ENCODE results near the gene JUNB. TPM values are rescaled to one million over a fixed set of nuclear protein-coding genes. Genes with fewer than 3 reads are reported as not detected.

JUNB gene
- total and polyA plus RNA-seq, 2 of the 13 experiments (the other 11 are each of a cell fraction or from before 2014, with no cell fraction given), result 7.7 to 8.2 TPM

DNA sequence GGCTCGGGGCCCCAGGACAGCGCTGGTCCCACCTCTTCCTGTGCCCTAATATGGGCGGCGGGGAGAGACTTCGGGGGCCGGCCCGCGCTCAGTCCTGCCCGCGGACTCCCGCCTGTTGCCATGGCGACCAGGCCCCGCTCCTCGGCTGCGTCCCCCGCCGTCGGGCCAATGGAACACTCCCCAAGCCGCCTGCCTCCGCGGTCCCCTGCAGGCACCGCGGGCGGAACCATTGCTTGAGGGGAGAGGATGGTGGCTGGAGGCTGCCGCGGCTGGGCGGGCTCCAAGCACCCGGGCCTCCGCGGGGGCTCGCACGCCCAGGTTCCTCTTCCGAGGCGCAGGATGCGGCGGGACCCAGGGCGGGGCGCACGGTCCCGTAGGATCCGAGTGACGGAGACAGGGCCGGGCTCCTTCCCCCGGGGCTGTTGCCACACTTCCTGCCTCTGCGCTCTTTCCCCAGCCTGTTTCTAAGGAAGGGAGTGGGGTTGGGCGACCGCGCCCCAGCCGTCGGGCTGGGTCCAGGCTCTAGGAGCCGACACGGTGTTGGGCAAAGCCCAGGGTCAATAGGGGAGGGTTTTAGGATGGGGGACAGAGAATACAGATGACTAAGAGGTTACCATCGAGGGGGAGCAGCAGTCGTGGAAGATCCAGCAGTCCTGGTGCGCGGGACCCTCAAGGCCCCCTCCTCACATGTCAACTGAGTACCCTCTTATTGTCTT is 1.2 kb upstream of the JUNB start (continued):
- TF ChIP-seq, protein P1, sequence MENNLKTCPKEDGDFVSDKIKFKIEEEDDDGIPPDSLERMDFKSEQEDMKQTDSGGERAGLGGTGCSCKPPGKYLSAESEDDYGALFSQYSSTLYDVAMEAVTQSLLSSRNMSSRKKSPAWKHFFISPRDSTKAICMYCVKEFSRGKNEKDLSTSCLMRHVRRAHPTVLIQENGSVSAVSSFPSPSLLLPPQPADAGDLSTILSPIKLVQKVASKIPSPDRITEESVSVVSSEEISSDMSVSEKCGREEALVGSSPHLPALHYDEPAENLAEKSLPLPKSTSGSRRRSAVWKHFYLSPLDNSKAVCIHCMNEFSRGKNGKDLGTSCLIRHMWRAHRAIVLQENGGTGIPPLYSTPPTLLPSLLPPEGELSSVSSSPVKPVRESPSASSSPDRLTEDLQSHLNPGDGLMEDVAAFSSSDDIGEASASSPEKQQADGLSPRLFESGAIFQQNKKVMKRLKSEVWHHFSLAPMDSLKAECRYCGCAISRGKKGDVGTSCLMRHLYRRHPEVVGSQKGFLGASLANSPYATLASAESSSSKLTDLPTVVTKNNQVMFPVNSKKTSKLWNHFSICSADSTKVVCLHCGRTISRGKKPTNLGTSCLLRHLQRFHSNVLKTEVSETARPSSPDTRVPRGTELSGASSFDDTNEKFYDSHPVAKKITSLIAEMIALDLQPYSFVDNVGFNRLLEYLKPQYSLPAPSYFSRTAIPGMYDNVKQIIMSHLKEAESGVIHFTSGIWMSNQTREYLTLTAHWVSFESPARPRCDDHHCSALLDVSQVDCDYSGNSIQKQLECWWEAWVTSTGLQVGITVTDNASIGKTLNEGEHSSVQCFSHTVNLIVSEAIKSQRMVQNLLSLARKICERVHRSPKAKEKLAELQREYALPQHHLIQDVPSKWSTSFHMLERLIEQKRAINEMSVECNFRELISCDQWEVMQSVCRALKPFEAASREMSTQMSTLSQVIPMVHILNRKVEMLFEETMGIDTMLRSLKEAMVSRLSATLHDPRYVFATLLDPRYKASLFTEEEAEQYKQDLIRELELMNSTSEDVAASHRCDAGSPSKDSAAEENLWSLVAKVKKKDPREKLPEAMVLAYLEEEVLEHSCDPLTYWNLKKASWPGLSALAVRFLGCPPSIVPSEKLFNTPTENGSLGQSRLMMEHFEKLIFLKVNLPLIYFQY (CRISPR knock-in tag; IDR thresholded peaks at IDR 0.05; ENCODE audit: borderline replicate concordance), result no peak
- TF ChIP-seq ZNF432 (CRISPR knock-in tag; IDR thresholded peaks at IDR 0.05; ENCODE audit: borderline replicate concordance) (no peak), IRX3 (CRISPR knock-in tag; IDR thresholded peaks at IDR 0.05; ENCODE audit: borderline replicate concordance, low read depth) (no peak), LCORL (IDR thresholded peaks at IDR 0.05) (no peak), LCORL (CRISPR knock-in tag; IDR thresholded peaks at IDR 0.05) (peak; percentile 64; the same call in 1 of the 2 replicates), TOPORS (CRISPR knock-in tag; IDR thresholded peaks at IDR 0.05) (no peak), ZNF570 (CRISPR knock-in tag; IDR thresholded peaks at IDR 0.05; ENCODE audit: borderline replicate concordance) (no peak), ZNF562 (CRISPR knock-in tag; IDR thresholded peaks at IDR 0.05; ENCODE audit: borderline replicate concordance) (no peak), SMARCE1 (IDR thresholded peaks at IDR 0.05; ENCODE audit: borderline replicate concordance) (no peak), ZNF501 (CRISPR knock-in tag; IDR thresholded peaks at IDR 0.05) (no peak), ZNF839 (CRISPR knock-in tag; IDR thresholded peaks at IDR 0.05; ENCODE audit: borderline replicate concordance) (no peak), SNAI1 (CRISPR knock-in tag; IDR thresholded peaks at IDR 0.05; ENCODE audit: borderline replicate concordance) (no peak), RFXAP (CRISPR knock-in tag; IDR thresholded peaks at IDR 0.05; ENCODE audit: borderline replicate concordance) (peak; percentile 21; the same call in 1 of the 2 replicates), PAF1 (CRISPR knock-in tag; IDR thresholded peaks at IDR 0.05) (no peak), CENPT (CRISPR knock-in tag; IDR thresholded peaks at IDR 0.05; ENCODE audit: low read depth) (no peak)
- TF ChIP-seq, protein P2, sequence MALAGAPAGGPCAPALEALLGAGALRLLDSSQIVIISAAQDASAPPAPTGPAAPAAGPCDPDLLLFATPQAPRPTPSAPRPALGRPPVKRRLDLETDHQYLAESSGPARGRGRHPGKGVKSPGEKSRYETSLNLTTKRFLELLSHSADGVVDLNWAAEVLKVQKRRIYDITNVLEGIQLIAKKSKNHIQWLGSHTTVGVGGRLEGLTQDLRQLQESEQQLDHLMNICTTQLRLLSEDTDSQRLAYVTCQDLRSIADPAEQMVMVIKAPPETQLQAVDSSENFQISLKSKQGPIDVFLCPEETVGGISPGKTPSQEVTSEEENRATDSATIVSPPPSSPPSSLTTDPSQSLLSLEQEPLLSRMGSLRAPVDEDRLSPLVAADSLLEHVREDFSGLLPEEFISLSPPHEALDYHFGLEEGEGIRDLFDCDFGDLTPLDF (CRISPR knock-in tag; IDR thresholded peaks at IDR 0.05), result peak; percentile 78; the same call in 1 of the 2 replicates
- TF ChIP-seq, protein P3, sequence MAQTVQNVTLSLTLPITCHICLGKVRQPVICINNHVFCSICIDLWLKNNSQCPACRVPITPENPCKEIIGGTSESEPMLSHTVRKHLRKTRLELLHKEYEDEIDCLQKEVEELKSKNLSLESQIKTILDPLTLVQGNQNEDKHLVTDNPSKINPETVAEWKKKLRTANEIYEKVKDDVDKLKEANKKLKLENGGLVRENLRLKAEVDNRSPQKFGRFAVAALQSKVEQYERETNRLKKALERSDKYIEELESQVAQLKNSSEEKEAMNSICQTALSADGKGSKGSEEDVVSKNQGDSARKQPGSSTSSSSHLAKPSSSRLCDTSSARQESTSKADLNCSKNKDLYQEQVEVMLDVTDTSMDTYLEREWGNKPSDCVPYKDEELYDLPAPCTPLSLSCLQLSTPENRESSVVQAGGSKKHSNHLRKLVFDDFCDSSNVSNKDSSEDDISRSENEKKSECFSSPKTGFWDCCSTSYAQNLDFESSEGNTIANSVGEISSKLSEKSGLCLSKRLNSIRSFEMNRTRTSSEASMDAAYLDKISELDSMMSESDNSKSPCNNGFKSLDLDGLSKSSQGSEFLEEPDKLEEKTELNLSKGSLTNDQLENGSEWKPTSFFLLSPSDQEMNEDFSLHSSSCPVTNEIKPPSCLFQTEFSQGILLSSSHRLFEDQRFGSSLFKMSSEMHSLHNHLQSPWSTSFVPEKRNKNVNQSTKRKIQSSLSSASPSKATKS (CRISPR knock-in tag; IDR thresholded peaks at IDR 0.05), result no peak
- TF ChIP-seq, protein P4, sequence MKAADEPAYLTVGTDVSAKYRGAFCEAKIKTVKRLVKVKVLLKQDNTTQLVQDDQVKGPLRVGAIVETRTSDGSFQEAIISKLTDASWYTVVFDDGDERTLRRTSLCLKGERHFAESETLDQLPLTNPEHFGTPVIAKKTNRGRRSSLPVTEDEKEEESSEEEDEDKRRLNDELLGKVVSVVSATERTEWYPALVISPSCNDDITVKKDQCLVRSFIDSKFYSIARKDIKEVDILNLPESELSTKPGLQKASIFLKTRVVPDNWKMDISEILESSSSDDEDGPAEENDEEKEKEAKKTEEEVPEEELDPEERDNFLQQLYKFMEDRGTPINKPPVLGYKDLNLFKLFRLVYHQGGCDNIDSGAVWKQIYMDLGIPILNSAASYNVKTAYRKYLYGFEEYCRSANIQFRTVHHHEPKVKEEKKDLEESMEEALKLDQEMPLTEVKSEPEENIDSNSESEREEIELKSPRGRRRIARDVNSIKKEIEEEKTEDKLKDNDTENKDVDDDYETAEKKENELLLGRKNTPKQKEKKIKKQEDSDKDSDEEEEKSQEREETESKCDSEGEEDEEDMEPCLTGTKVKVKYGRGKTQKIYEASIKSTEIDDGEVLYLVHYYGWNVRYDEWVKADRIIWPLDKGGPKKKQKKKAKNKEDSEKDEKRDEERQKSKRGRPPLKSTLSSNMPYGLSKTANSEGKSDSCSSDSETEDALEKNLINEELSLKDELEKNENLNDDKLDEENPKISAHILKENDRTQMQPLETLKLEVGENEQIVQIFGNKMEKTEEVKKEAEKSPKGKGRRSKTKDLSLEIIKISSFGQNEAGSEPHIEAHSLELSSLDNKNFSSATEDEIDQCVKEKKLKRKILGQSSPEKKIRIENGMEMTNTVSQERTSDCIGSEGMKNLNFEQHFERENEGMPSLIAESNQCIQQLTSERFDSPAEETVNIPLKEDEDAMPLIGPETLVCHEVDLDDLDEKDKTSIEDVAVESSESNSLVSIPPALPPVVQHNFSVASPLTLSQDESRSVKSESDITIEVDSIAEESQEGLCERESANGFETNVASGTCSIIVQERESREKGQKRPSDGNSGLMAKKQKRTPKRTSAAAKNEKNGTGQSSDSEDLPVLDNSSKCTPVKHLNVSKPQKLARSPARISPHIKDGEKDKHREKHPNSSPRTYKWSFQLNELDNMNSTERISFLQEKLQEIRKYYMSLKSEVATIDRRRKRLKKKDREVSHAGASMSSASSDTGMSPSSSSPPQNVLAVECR (CRISPR knock-in tag; IDR thresholded peaks at IDR 0.05; ENCODE audit: borderline replicate concordance), result peak; percentile 82

Data from HepG2 (cell line).